Measurements from ENCODE around the gene PTGS1.
"Not testable (repeated sequence)": the region's sequence is repeated elsewhere in the genome, so short reads cannot be mapped to it uniquely, and the experiment has no call there.

PTGS1 gene

GRCh38 chr9:122402874-122403273, 32.0 kb downstream of the PTGS1 start:
- no peak for TF ChIP-seq CTCF (IDR thresholded peaks at IDR 0.05; ENCODE audit: extremely low read depth, missing control alignments)
- no peak for DNase-seq (ENCODE audit: low spot score)

- no peak for DNase-seq (ENCODE audit: low spot score)
- TF ChIP-seq CTCF (IDR thresholded peaks at IDR 0.05; ENCODE audit: extremely low read depth, missing control alignments), result no peak
These were observed 32.7 kb downstream of the PTGS1 start for GRCh38 chr9:122403381-122404000.

- DNase-seq (ENCODE audit: low spot score), result not testable (repeated sequence)
These were observed 34.7 kb downstream of the PTGS1 start for GRCh38 chr9:122405304-122406069.

GRCh38 chr9:122406070-122406890, 35.5 kb downstream of the PTGS1 start:
- no peak for DNase-seq (ENCODE audit: low spot score)
- TF ChIP-seq CTCF (IDR thresholded peaks at IDR 0.05; ENCODE audit: extremely low read depth, missing control alignments), result no peak

- not testable (repeated sequence) for DNase-seq (ENCODE audit: low spot score)
These were observed 43.3 kb downstream of the PTGS1 start for GRCh38 chr9:122414108-122414507.

- no peak for TF ChIP-seq CTCF (IDR thresholded peaks at IDR 0.05; ENCODE audit: extremely low read depth, missing control alignments)
- DNase-seq (ENCODE audit: low spot score), result no peak
These were observed 47.2 kb downstream of the PTGS1 start for GRCh38 chr9:122418016-122418415.

- no peak for TF ChIP-seq CTCF (IDR thresholded peaks at IDR 0.05; ENCODE audit: extremely low read depth, missing control alignments)
- DNase-seq (ENCODE audit: low spot score), result no peak
These were observed 49.5 kb downstream of the PTGS1 start for GRCh38 chr9:122420315-122420714.

GRCh38 chr9:122425087-122425486, 54.3 kb downstream of the PTGS1 start:
- TF ChIP-seq CTCF (IDR thresholded peaks at IDR 0.05; ENCODE audit: extremely low read depth, missing control alignments), result no peak
- DNase-seq (ENCODE audit: low spot score), result no peak

Data from GM20000 (cell line).